ENCODE results near the gene FBXW2.

The FBXW2 gene

GRCh38 chr9:120745278-120745677 lies 47.9 kb downstream of the FBXW2 start:
- no peak for DNase-seq
- TF ChIP-seq GATA1 (IDR thresholded peaks at IDR 0.05; ENCODE audit: low read depth, low read length) (no peak), POLR2A (IDR thresholded peaks at IDR 0.05; ENCODE audit: low read length) (no peak)

DNA sequence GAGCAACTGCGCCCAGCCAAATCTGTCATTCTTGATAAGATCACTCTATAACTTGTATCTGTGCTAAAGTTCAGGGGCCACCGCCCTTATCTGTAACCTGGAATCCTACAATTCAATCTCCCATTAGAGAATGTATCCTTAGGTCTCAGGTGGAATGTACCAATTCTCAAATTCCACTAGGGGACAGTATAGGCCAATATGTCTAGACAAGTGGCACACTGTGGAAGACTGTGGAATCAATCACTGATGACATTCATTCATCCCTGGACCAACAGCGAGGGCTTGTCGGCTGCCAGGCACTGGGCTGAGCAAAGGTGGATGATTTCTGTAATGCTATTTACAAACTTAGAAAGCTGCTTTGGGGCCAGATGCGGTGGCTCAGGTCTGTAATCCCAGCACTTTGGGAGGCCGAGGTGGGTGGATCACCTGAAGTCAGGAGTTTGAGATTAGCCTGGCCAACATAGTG lies 50.2 kb downstream of the FBXW2 start:
- DNase-seq = peak; percentile 59 to 64

DNA sequence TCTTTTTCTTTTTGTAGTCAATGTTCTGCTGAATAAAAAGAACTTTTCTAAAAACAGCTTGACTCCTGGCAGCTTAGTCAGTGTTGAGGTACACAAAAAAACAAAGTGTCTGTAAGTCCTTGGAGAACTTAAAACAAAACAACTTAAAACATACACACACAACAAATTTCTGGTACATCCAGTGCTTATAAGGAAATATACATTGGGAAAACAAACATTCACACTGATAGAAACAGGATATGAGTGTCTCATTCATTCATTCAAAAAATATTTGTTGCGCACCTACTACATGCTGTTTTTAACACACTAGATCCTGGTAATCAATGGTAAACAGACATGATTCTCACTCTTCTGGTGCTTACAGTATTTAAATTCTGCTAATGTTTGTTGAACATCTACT lies 51.5 kb downstream of the FBXW2 start:
- no peak for DNase-seq

More for the DNA sequence above, 50.2 kb downstream of the FBXW2 start:
- TF ChIP-seq POLR2A (IDR thresholded peaks at IDR 0.05; ENCODE audit: low read length) (no peak), GATA1 (IDR thresholded peaks at IDR 0.05; ENCODE audit: low read depth, low read length) (no peak)

GRCh38 chr9:120741191-120741590 lies 52.0 kb downstream of the FBXW2 start:
- no peak for TF ChIP-seq GATA1 (IDR thresholded peaks at IDR 0.05; ENCODE audit: low read depth, low read length)
- no peak for TF ChIP-seq POLR2A (IDR thresholded peaks at IDR 0.05; ENCODE audit: low read length)
- no peak for DNase-seq

More for the DNA sequence above, 51.5 kb downstream of the FBXW2 start:
- no peak for TF ChIP-seq GATA1 (IDR thresholded peaks at IDR 0.05; ENCODE audit: low read depth, low read length)
- no peak for TF ChIP-seq POLR2A (IDR thresholded peaks at IDR 0.05; ENCODE audit: low read length)

DNA sequence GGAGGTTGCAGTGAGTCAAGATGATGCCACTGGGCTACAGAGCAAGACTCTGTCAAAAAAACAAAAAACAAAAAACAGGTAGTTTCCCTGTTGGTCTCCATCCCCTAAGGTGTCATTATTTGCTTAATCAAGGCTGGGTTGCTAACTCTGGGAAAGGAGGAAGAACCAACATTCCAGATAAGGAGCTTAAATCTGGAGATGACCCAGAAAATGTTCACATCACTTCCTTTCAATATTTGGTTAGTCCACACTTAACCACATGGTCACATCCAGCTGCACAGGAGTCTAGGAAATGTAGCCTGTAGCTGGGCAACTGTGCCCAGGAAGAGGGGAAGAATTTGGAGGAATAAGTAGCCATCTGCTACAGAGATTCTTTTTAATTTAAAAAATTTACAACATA lies 53.1 kb downstream of the FBXW2 start:
- TF ChIP-seq POLR2A (IDR thresholded peaks at IDR 0.05; ENCODE audit: low read length) = no peak
- TF ChIP-seq GATA1 (IDR thresholded peaks at IDR 0.05; ENCODE audit: low read depth, low read length) = no peak
- DNase-seq = no peak

DNA sequence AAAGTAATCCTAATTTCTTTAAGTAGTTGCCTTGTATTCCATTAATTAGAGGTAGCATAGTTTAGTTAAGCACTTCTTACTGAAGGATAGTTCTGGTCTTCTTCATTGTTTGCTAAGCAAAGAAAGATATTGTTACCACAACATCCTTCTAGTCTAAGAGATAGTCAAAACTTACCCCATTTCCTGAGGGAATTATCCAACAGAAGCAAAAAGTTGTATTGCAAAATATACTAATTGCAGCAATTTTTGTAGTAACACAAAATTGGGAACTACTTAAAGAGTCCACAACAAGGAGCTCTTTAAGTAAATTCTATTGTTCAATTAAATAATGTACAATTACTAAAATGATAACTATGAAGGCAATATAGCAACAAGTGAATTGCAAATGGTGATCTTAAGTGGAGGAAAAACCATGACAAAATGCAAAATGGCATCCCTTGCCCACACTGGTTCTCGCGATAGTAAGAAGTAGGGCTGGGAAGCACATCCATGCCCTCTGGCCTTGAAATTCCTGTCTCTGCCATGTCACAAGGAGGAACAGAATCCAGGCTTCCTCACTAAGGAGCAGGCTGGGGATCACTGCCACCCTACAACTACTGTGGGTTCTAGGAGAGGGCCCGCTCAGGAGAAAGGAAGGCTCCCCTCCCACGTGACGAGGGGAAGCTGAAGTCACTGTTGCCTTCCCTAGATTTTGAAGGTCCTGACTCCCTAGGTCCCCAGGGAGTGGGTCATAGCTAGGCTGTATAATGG lies 55.6 kb downstream of the FBXW2 start:
- DNase-seq = no peak

GRCh38 chr9:120736881-120737280 lies 56.3 kb downstream of the FBXW2 start:
- no peak for DNase-seq
- no peak for TF ChIP-seq GATA1 (IDR thresholded peaks at IDR 0.05; ENCODE audit: low read depth, low read length)
- no peak for TF ChIP-seq POLR2A (IDR thresholded peaks at IDR 0.05; ENCODE audit: low read length)

More for the DNA sequence above, 55.6 kb downstream of the FBXW2 start:
- TF ChIP-seq POLR2A (IDR thresholded peaks at IDR 0.05; ENCODE audit: low read length) = no peak
- TF ChIP-seq GATA1 (IDR thresholded peaks at IDR 0.05; ENCODE audit: low read depth, low read length) = no peak

GRCh38 chr9:120735415-120736126 lies 57.6 kb downstream of the FBXW2 start:
- TF ChIP-seq POLR2A (IDR thresholded peaks at IDR 0.05; ENCODE audit: low read length) (no peak), GATA1 (IDR thresholded peaks at IDR 0.05; ENCODE audit: low read depth, low read length) (no peak)
- DNase-seq = no peak

DNA sequence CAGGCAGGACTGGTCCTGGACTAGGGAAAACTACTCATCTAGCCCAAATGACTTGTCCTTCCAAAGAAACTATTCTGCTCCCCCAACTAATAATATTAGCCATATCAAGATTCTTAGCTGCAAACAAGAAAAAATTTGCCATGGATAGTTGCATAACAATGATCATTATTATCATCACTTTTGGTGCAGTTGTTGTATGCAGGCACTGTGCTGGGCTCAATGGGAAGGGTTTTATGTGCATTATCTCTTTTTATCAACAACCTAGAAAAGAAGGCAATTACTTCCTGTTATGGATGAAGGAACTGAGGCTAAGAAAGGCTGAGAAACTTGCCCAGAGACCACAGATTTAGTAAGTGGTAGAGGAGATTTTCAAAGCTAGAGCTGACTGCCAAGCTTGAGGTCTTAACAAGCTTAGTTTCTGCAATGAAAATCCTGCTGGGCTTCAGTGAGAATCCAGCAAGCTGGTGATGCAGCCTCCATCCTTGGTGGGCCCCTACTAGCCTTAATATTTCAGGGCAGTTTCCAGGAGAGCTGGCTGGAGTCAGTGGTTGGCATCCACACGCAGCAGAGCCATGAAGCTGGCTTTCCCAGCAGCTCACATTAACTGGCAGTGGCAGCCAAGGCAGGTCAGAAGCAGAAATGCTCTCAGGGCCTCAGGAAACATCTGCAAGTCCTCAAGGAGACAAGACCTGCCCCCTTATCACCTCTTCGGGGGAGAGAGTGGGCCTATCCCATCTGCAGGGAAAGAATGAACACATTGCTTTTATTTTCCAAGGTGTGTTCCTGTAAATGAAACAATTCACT lies 58.4 kb downstream of the FBXW2 start:
- TF ChIP-seq POLR2A (IDR thresholded peaks at IDR 0.05; ENCODE audit: low read length) = no peak
- TF ChIP-seq GATA1 (IDR thresholded peaks at IDR 0.05; ENCODE audit: low read depth, low read length) = no peak
- DNase-seq = no peak

DNA sequence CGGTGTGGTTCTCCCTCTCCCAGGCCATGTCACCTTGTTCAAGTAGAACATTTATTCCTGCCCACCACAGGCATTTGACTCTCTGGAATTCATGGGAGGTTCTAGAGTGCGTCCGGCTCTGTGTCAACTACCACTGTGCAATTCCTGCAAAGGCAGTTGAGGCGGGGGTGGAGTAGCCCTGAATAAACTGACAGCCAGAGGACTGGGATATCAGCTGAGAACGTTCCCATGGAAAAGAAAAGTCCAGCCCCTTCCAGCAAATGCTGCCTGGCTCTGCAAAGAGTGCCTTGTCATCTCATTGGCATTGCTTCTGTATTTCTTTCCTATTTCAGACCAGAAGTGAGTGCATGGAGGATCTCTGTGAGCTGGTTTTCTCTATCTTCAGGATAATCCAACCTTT lies 60.0 kb downstream of the FBXW2 start:
- DNase-seq = no peak
- no peak for TF ChIP-seq POLR2A (IDR thresholded peaks at IDR 0.05; ENCODE audit: low read length)
- TF ChIP-seq GATA1 (IDR thresholded peaks at IDR 0.05; ENCODE audit: low read depth, low read length) = no peak

DNA sequence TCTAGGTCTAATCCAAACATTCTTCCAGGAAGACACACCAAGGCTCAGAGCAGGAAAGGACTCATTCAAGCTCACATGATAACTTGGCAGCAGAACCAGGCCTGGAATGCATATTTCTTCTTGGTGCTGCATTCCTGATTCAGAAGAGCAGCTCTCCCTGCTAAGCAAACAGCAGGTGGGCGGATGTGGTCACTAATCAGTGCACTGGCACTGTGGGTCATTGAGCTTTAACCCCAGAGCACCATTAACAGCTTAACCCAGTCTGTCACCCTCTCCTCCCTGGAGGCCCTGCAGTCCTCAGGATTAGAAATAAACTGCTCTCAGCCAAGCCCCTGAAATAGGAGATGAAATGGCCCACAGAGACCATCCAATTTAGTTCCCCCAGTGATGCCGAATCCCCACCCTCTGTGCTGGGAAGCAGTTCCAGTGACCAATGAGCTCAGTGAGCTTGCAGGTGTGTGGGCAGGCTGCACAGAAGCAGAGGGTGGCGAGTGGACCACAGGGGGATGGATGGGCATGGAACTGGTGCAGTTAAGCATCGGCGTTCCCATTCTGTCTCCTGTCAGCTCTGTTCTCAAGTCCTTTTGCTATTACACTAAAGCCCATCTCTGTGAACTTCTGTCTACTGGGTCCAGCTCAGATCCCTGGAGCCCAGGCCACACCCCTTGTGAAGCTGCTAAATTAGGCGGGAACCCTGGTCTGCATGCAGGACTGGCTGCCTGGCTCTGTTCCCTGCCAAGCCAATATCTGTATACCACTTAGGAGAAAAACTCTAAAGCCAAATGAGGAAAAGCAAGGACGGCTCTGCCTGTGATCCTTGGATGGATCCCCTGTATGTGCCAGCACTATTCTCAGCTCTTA lies 62.3 kb downstream of the FBXW2 start:
- DNase-seq = no peak
- TF ChIP-seq POLR2A (IDR thresholded peaks at IDR 0.05; ENCODE audit: low read length) (no peak), GATA1 (IDR thresholded peaks at IDR 0.05; ENCODE audit: low read depth, low read length) (no peak)

DNA sequence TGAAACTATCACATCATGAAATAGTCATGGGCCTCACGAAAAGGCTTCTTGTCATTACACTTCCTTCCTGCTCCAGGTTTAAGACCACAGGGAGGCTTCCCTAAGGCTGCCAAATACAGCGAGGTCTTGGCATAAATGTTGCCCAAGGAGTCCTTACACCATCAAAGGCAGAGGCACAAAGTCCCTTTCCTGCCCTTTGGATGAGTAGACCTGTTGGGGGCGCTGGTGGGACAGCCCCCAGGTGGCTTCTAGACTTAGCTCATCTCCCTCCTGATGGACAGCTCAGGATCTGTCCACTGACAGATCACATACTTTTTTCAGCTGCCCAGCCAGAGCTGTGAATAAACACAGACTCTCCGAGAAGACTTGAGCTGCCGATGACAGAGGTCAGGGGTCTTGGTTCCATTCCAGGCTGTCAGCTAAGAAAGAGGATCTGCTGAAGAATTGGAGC lies 63.4 kb downstream of the FBXW2 start:
- TF ChIP-seq GATA1 (IDR thresholded peaks at IDR 0.05; ENCODE audit: low read depth, low read length) (no peak), POLR2A (IDR thresholded peaks at IDR 0.05; ENCODE audit: low read length) (no peak)
- DNase-seq = peak; percentile 12 to 20

GRCh38 chr9:120726484-120726883 lies 66.7 kb downstream of the FBXW2 start:
- TF ChIP-seq GATA1 (IDR thresholded peaks at IDR 0.05; ENCODE audit: low read depth, low read length) (no peak), POLR2A (IDR thresholded peaks at IDR 0.05; ENCODE audit: low read length) (no peak)
- DNase-seq = no peak

Measured in erythroblast (primary cell).